Measurements from ENCODE around the gene C7orf57.

- TF ChIP-seq POLR2A (IDR thresholded peaks at IDR 0.05; ENCODE audit: low read depth, low read length) = no peak
- TF ChIP-seq TAF1 (IDR thresholded peaks at IDR 0.05; ENCODE audit: low read depth, low read length) = no peak
Observed at GRCh38 chr7:48096273-48096672, 60.9 kb downstream of the C7orf57 start.

All from GM12891 (cell line).